ENCODE measurements around the gene EPS8L2. TPM values are rescaled to one million over a fixed set of nuclear protein-coding genes. Genes with fewer than 3 reads are reported as not detected.

The EPS8L2 gene
- total and polyA plus RNA-seq, 2 donors (not counting 1 experiment from before 2014, with no cell fraction given) = 13.9 to 22.7 TPM

- WGBS (ENCODE audit: insufficient coverage) = 97% methylated on average over 7 of the region's 15 CpGs
- POLR2A ChIA-PET = interaction anchor here (1.0 kb wide), 1 partner anchor 32 kb away, joined by 3 read pairs; no protein-coding TSS in a partner anchor
Measured at GRCh38 chr11:728901-729491, 23.0 kb downstream of the EPS8L2 start.

More at GRCh38 chr11:728901-729491, 23.0 kb downstream of the EPS8L2 start:
- no peaks in the 10 kb centered on the region for H3K79me2 ChIP-seq (ENCODE audit: control insufficient read depth, insufficient read depth, low read length)
- H3K27ac ChIP-seq (ENCODE audit: low read length in 2 of 2) = no peak overlapping the region
- H3K4me3 Mint-ChIP-seq = no peak overlapping the region
- peaks cover 3% of the 10 kb centered on the region for H3K27me3 Mint-ChIP-seq
- H3K4me1 Mint-ChIP-seq = peaks cover 8% of the 10 kb centered on the region
- H3K9ac ChIP-seq (ENCODE audit: low read length) = no peak overlapping the region
- no peak overlapping the region for H2AFZ ChIP-seq (ENCODE audit: insufficient read depth, low read depth, low read length, poor library complexity, severe bottlenecking)
- no peak overlapping the region for H3K4me3 ChIP-seq (ENCODE audit: control extremely low read depth in 1 of 5, extremely low read depth in 1 of 5, insufficient read depth in 1 of 5, low read depth in 2 of 5, low read length in 4 of 5)
- TF ChIP-seq, protein P1, sequence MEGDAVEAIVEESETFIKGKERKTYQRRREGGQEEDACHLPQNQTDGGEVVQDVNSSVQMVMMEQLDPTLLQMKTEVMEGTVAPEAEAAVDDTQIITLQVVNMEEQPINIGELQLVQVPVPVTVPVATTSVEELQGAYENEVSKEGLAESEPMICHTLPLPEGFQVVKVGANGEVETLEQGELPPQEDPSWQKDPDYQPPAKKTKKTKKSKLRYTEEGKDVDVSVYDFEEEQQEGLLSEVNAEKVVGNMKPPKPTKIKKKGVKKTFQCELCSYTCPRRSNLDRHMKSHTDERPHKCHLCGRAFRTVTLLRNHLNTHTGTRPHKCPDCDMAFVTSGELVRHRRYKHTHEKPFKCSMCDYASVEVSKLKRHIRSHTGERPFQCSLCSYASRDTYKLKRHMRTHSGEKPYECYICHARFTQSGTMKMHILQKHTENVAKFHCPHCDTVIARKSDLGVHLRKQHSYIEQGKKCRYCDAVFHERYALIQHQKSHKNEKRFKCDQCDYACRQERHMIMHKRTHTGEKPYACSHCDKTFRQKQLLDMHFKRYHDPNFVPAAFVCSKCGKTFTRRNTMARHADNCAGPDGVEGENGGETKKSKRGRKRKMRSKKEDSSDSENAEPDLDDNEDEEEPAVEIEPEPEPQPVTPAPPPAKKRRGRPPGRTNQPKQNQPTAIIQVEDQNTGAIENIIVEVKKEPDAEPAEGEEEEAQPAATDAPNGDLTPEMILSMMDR (IDR thresholded peaks at IDR 0.05) = no peak
- no peak for TF ChIP-seq EZH2 (IDR thresholded peaks at IDR 0.05; ENCODE audit: borderline replicate concordance, insufficient read depth, low read depth, low read length, poor library complexity, severe bottlenecking)
- CTCF ChIA-PET = interaction anchor here (0.6 to 8.2 kb wide), 6 partner anchors 18 to 1064 kb away, joined by 3 to 104 read pairs (median 6); partner anchors contain the start of genes TALDO1 and TMEM80
- DNase-seq (no peak), ATAC-seq (ENCODE audit: low read depth) (no peak)
- H3K4me2 ChIP-seq (replicated peaks; ENCODE audit: low read depth, low read length, poor library complexity, severe bottlenecking) = no peak overlapping the region
- peaks cover 0 to 24% (median 0%) of the 10 kb centered on the region in 4 experiments for H3K27me3 ChIP-seq (replicated peaks in 1 of 4; ENCODE audit: control extremely low read depth in 1 of 4, control insufficient read depth in 3 of 4, insufficient read depth in 4 of 4, low read length in 3 of 4)
- no peaks in the 10 kb centered on the region for H3K9me3 Mint-ChIP-seq (ENCODE audit: insufficient read depth)
- H4K20me1 ChIP-seq (ENCODE audit: control insufficient read depth, insufficient read depth, low read length, poor library complexity, severe bottlenecking) = peaks cover 9% of the 10 kb centered on the region
- H3K36me3 ChIP-seq (replicated peaks in 1 of 2; ENCODE audit: control extremely low read depth in 1 of 2, control insufficient read depth in 1 of 2, extremely low read depth in 1 of 2, insufficient read depth in 2 of 2, low read length in 1 of 2) = no peaks in the 10 kb centered on the region
- H3K27ac Mint-ChIP-seq = no peak overlapping the region
- H3K4me1 ChIP-seq (ENCODE audit: control insufficient read depth in 2 of 2, insufficient read depth in 2 of 2, low read length in 2 of 2) = peaks cover 14 to 27% of the 10 kb centered on the region in 2 donors
- no peaks in the 10 kb centered on the region for H3K9me3 ChIP-seq (ENCODE audit: control extremely low read depth in 1 of 3, control insufficient read depth in 2 of 3, insufficient read depth in 1 of 3, low read length in 2 of 3)
- intact Hi-C loops (cut with micrococcal nuclease) = loop anchor here (1.0 to 10.0 kb wide), 6 partner anchors 18 to 174 kb away; partner anchors contain the start of genes IRF7, SLC25A22 and TALDO1
